Nephron (organoid): ENCODE results near the gene SRL.

Experiments used
- H3K27ac Mint-ChIP-seq, 3 experiments: 2 replicates each; pipeline ENCODE4 v1.8.0; 2020; ENCODE audit warnings: mixed read lengths in 3 of 3, mild to moderate bottlenecking in 2 of 3, moderate library complexity in 1 of 3
- H3K27me3 Mint-ChIP-seq: 2 replicates; pipeline ENCODE4 v1.8.0; 2021; ENCODE audit warnings: low read depth, mild to moderate bottlenecking, moderate library complexity, mixed read lengths
- H3K36me3 Mint-ChIP-seq: 2 replicates; pipeline ENCODE4 v1.8.0; 2020; ENCODE audit warnings: low read depth, mixed read lengths
- H3K4me1 Mint-ChIP-seq: 2 replicates; pipeline ENCODE4 v1.8.0; 2020; ENCODE audit warnings: mixed read lengths
- H3K4me3 Mint-ChIP-seq, 3 experiments: 2 replicates each; pipeline ENCODE4 v1.8.0; 2020; ENCODE audit warnings: mild to moderate bottlenecking in 3 of 3, mixed read lengths in 3 of 3, moderate library complexity in 2 of 3
- H3K9me3 Mint-ChIP-seq: 2 replicates; pipeline ENCODE4 v1.8.0; 2020; ENCODE audit warnings: mixed read lengths
- CTCF ChIP-seq, 3 experiments: fragments of 200-600 bp; sonication (generic); IDR thresholded peaks; one replicate each; pipeline ENCODE4 v1.5.0; 2021; ENCODE audit warnings: antibody characterized with exemption in 3 of 3; ENCODE audit not compliant: unreplicated experiment in 3 of 3

The SRL gene

GRCh38 chr16:4207229-4207628 lies 34.7 kb downstream of the SRL start:
- Mint-ChIP-seq H3K27ac (no peak overlapping the region), H3K4me1 (peaks cover 38% of the 10 kb centered on the region), H3K36me3 (no peaks in the 10 kb centered on the region), H3K9me3 (no peaks in the 10 kb centered on the region), H3K4me3 (no peak overlapping the region), H3K27me3 (peaks cover 4% of the 10 kb centered on the region)
- no peak for TF ChIP-seq CTCF (IDR thresholded peaks at IDR 0.05; ENCODE audit: unreplicated experiment in 3 of 3)

- no peak overlapping the region for H3K4me3 Mint-ChIP-seq
- peaks cover 38% of the 10 kb centered on the region for H3K4me1 Mint-ChIP-seq
- no peaks in the 10 kb centered on the region for H3K36me3 Mint-ChIP-seq
- peaks cover 9% of the 10 kb centered on the region for H3K27me3 Mint-ChIP-seq
- no peak for TF ChIP-seq CTCF (IDR thresholded peaks at IDR 0.05; ENCODE audit: unreplicated experiment in 3 of 3)
- no peaks in the 10 kb centered on the region for H3K9me3 Mint-ChIP-seq
- no peak overlapping the region for H3K27ac Mint-ChIP-seq
Measured at GRCh38 chr16:4206680-4207079, 35.2 kb downstream of the SRL start.

GRCh38 chr16:4205971-4206370 lies 35.9 kb downstream of the SRL start:
- Mint-ChIP-seq H3K4me3 (no peak overlapping the region), H3K27me3 (peaks cover 9% of the 10 kb centered on the region), H3K36me3 (no peaks in the 10 kb centered on the region), H3K4me1 (peaks cover 38% of the 10 kb centered on the region), H3K9me3 (no peaks in the 10 kb centered on the region), H3K27ac (no peak overlapping the region)
- no peak for TF ChIP-seq CTCF (IDR thresholded peaks at IDR 0.05; ENCODE audit: unreplicated experiment in 3 of 3)

- Mint-ChIP-seq H3K9me3 (no peaks in the 10 kb centered on the region), H3K36me3 (no peaks in the 10 kb centered on the region), H3K27ac (peak overlapping the region; percentile 56 to 98 (median 97)), H3K4me3 (peak overlapping the region in 2 of 3 experiments; percentile 69 to 89), H3K27me3 (peaks cover 9% of the 10 kb centered on the region), H3K4me1 (peaks cover 41% of the 10 kb centered on the region)
- TF ChIP-seq CTCF (IDR thresholded peaks at IDR 0.05; ENCODE audit: unreplicated experiment in 3 of 3), result no peak
Measured at GRCh38 chr16:4204521-4204920, 37.4 kb downstream of the SRL start.

- H3K4me3 Mint-ChIP-seq, result peak overlapping the region in 1 of 3 experiments; percentile 89
- H3K36me3 Mint-ChIP-seq, result no peaks in the 10 kb centered on the region
Measured at GRCh38 chr16:4203748-4204147, 38.1 kb downstream of the SRL start.

More at GRCh38 chr16:4203748-4204147, 38.1 kb downstream of the SRL start:
- Mint-ChIP-seq H3K4me1 (peaks cover 37% of the 10 kb centered on the region), H3K9me3 (no peaks in the 10 kb centered on the region), H3K27me3 (peaks cover 9% of the 10 kb centered on the region), H3K27ac (peak overlapping the region in 2 of 3 experiments; percentile 97 to 98)
- no peak for TF ChIP-seq CTCF (IDR thresholded peaks at IDR 0.05; ENCODE audit: unreplicated experiment in 3 of 3)
